Spleen (tissue), 11 donors: ENCODE results near the gene PXYLP1. TPM values are rescaled to one million over a fixed set of nuclear protein-coding genes. Genes with fewer than 3 reads are reported as not detected.

ENCODE experiments used
- DNase-seq: peaks from one replicate; pipeline ENCODE4 v3.0.0-alpha.2; 2020
- H3K27ac ChIP-seq, 8 donors: fragments of 200-600 bp; sonication (generic) in 7 of 8; 1 replicate in 4 of 8; 2 replicates in 4 of 8; pipeline versions ENCODE4 v1.5.0 to v1.8.0; 2016 to 2021; ENCODE audit warnings: inconsistent platforms in 4 of 8, mild to moderate bottlenecking in 4 of 8, moderate library complexity in 1 of 8
- H3K27me3 ChIP-seq, 7 donors: fragments of 200-600 bp; sonication (generic) in 6 of 7; replicated peaks in 1 of 7; 1 replicate in 4 of 7; 2 replicates in 3 of 7; pipeline versions ENCODE4 v1.5.0 to v1.8.0; 2016 to 2021; ENCODE audit warnings: inconsistent platforms in 3 of 7, mild to moderate bottlenecking in 1 of 7
- H3K36me3 ChIP-seq, 6 donors: fragments of 200-600 bp; sonication (generic) in 5 of 6; 1 replicate in 4 of 6; 2 replicates in 2 of 6; pipeline versions ENCODE4 v1.5.0 to v1.8.0; 2016 to 2021; ENCODE audit warnings: inconsistent platforms in 2 of 6
- H3K4me1 ChIP-seq, 6 donors: fragments of 200-600 bp; sonication (generic) in 5 of 6; 1 replicate in 3 of 6; 2 replicates in 3 of 6; pipeline versions ENCODE4 v1.5.0 to v1.8.0; 2016 to 2021; ENCODE audit warnings: inconsistent platforms in 3 of 6
- H3K4me3 ChIP-seq, 8 donors: fragments of 200-600 bp; sonication (generic) in 7 of 8; 1 replicate in 4 of 8; 2 replicates in 4 of 8; pipeline versions ENCODE4 v1.5.0 to v1.8.0; 2016 to 2021; ENCODE audit warnings: inconsistent platforms in 4 of 8, mild to moderate bottlenecking in 4 of 8, moderate library complexity in 2 of 8
- H3K9me3 ChIP-seq, 8 donors: fragments of 200-600 bp; sonication (generic) in 7 of 8; 1 replicate in 4 of 8; 2 replicates in 4 of 8; pipeline versions ENCODE4 v1.5.0 to v1.8.0; 2016 to 2021; ENCODE audit warnings: inconsistent platforms in 4 of 8
- POLR2A ChIP-seq, 3 donors: fragments of 450-650 bp; IDR thresholded peaks; one replicate each; pipeline ENCODE4 v1.5.1; 2017; ENCODE audit warnings: antibody characterized with exemption in 3 of 3, mild to moderate bottlenecking in 1 of 3
- POLR2AphosphoS5 ChIP-seq, 3 donors: sonication (generic); formaldehyde crosslinking; IDR thresholded peaks; one replicate each; pipeline ENCODE4 v1.5.1; 2017; ENCODE audit warnings: antibody characterized with exemption in 3 of 3
- WGBS, 5 donors: extraction: QIAGEN DNeasy Blood & Tissue Kit in 3 of 5; methylation state at CpG; one replicate each; pipeline versions ENCODE4 v1.1.5 to v1.1.7; 2013 to 2018; 5-methylcytosine and 5-hydroxymethylcytosine counted together
- intact Hi-C: fragments of 100-400 bp; cut with DNase I; formaldehyde crosslinking; loops from one replicate; pipeline ENCODE4 v1.15.0; 2023; ENCODE audit warnings: low total_unique reads
- polyA plus RNA-seq, 3 donors: library from polyadenylated mRNA; stranded (reverse); fragments of 200-250 nt; gene quantifications; one replicate each; pipeline ENCODE4 v1.2.1, GENCODE V29; 2013
- total RNA-seq, 7 donors: library from RNA; depleted of rRNA in 3 of 7; stranded (reverse); fragments of >200 nt in 3 of 7; fragmentation: NEBNext Ultra II Directional in 4 of 7; extraction: Animal tissue kit (Norgen Biotek cat#: 25700) in 4 of 7; gene quantifications; one replicate each; pipeline versions ENCODE4 v1.1.0 to v1.2.1, GENCODE V29; 2016 to 2021
- TF ChIP-seq, protein P1 (sequence below), 11 experiments: fragments of 200-600 bp in 7 of 11; fragments of 450-650 bp in 4 of 11; sonication (generic) in 4 of 11; IDR thresholded peaks in 8 of 11; conservative IDR thresholded peaks in 3 of 11; 1 replicate in 7 of 11; 2 replicates in 4 of 11; pipeline versions ENCODE4 v1.4.0 to v1.8.0; 2016 to 2021; ENCODE audit warnings: antibody characterized with exemption in 11 of 11, inconsistent platforms in 4 of 11, mild to moderate bottlenecking in 1 of 11
- donor health status: healthy with polysubstance abuse.
- donor health status: DM: no; HTN: no; CAD: no; lungs with moderate emphysema.
- donor health status: DM: no; HTN: no; CAD: no.
- donor health status: Bipolar disorder and iron deficiency.
- donor health status: healthy.
- donor health status: DM: no; HTN: no; CAD: no.
- donor health status: DM: yes; HTN: yes; CAD: no.

The PXYLP1 gene
- total and polyA plus RNA-seq, 10 donors = 2.9 to 15.6 (median 7.4) TPM

- Histone ChIP-seq H3K4me3 (no peak overlapping the region), H3K27me3 (no peaks in the 10 kb centered on the region), H3K4me1 (peaks cover 0 to 3% (median 0%) of the 10 kb centered on the region in 6 donors), H3K9me3 (no peaks in the 10 kb centered on the region), H3K27ac (no peak overlapping the region), H3K36me3 (no peaks in the 10 kb centered on the region)
- DNase-seq = no peak
- intact Hi-C loops = no loop called here
- TF ChIP-seq POLR2AphosphoS5 (IDR thresholded peaks at IDR 0.05) (no peak), POLR2A (IDR thresholded peaks at IDR 0.05) (no peak)
- TF ChIP-seq, protein P1, sequence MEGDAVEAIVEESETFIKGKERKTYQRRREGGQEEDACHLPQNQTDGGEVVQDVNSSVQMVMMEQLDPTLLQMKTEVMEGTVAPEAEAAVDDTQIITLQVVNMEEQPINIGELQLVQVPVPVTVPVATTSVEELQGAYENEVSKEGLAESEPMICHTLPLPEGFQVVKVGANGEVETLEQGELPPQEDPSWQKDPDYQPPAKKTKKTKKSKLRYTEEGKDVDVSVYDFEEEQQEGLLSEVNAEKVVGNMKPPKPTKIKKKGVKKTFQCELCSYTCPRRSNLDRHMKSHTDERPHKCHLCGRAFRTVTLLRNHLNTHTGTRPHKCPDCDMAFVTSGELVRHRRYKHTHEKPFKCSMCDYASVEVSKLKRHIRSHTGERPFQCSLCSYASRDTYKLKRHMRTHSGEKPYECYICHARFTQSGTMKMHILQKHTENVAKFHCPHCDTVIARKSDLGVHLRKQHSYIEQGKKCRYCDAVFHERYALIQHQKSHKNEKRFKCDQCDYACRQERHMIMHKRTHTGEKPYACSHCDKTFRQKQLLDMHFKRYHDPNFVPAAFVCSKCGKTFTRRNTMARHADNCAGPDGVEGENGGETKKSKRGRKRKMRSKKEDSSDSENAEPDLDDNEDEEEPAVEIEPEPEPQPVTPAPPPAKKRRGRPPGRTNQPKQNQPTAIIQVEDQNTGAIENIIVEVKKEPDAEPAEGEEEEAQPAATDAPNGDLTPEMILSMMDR (IDR thresholded peaks at IDR 0.05 in 8 of 11, conservative IDR thresholded peaks at IDR 0.05 in 3 of 11) = no peak
Observed at GRCh38 chr3:141326123-141326522, 94.5 kb downstream of the PXYLP1 start.

DNA sequence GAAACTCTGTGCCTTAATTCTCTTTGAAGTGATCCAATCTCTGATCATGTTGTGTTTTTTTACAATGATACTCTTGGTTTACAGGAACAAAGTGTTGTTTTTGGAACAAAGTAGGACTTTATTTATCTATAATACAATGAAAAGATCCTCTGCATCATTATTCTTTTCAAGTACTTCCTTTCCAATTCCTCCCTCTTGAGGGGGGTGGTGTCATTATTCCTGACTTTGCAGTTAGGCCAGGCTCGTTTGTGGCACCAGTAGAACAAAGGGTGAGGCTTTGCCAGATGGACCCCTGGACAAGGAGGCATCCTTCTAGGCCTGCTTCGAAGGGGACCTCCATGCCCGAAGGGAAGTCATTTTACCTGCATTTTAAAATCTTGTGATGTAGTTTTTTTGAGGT, 95.0 kb downstream of the PXYLP1 start:
- no peak for DNase-seq
- no peaks in the 10 kb centered on the region for H3K27me3 ChIP-seq
- no peak overlapping the region for H3K27ac ChIP-seq
- no peak overlapping the region for H3K4me3 ChIP-seq
- H3K4me1 ChIP-seq = no peaks in the 10 kb centered on the region
- 65 to 84% (median 69%) methylated on average over 3 of the region's 3 CpGs for WGBS, 5 donors
- H3K36me3 ChIP-seq = no peaks in the 10 kb centered on the region
- intact Hi-C loops = no loop called here
- no peaks in the 10 kb centered on the region for H3K9me3 ChIP-seq
- TF ChIP-seq, protein P1 (IDR thresholded peaks at IDR 0.05 in 8 of 11, conservative IDR thresholded peaks at IDR 0.05 in 3 of 11) = no peak
- TF ChIP-seq POLR2A (IDR thresholded peaks at IDR 0.05) = no peak
- TF ChIP-seq POLR2AphosphoS5 (IDR thresholded peaks at IDR 0.05) = no peak

- Histone ChIP-seq H3K9me3 (no peaks in the 10 kb centered on the region), H3K4me3 (no peak overlapping the region), H3K27ac (no peak overlapping the region), H3K27me3 (no peaks in the 10 kb centered on the region), H3K4me1 (no peaks in the 10 kb centered on the region), H3K36me3 (no peaks in the 10 kb centered on the region)
- intact Hi-C loops = no loop called here
- DNase-seq = no peak
- TF ChIP-seq, protein P1 (IDR thresholded peaks at IDR 0.05 in 8 of 11, conservative IDR thresholded peaks at IDR 0.05 in 3 of 11) = no peak
- TF ChIP-seq POLR2A (IDR thresholded peaks at IDR 0.05) = no peak
- no peak for TF ChIP-seq POLR2AphosphoS5 (IDR thresholded peaks at IDR 0.05)
- WGBS, 5 donors = 80 to 91% (median 86%) methylated on average over 7 of the region's 7 CpGs
Observed at GRCh38 chr3:141328286-141329166, 96.9 kb downstream of the PXYLP1 start.

- H3K4me1 ChIP-seq = no peaks in the 10 kb centered on the region
- H3K9me3 ChIP-seq = no peaks in the 10 kb centered on the region
- no peak for DNase-seq
- no peaks in the 10 kb centered on the region for H3K36me3 ChIP-seq
- no peak overlapping the region for H3K27ac ChIP-seq
- H3K4me3 ChIP-seq = no peak overlapping the region
- no peaks in the 10 kb centered on the region for H3K27me3 ChIP-seq
- TF ChIP-seq, protein P1 (IDR thresholded peaks at IDR 0.05 in 8 of 11, conservative IDR thresholded peaks at IDR 0.05 in 3 of 11) = no peak
- TF ChIP-seq POLR2AphosphoS5 (IDR thresholded peaks at IDR 0.05) = no peak
- TF ChIP-seq POLR2A (IDR thresholded peaks at IDR 0.05) = no peak
- intact Hi-C loops = no loop called here
- 91 to 100% (median 94%) methylated on average over 3 of the region's 3 CpGs for WGBS, 5 donors
Observed at GRCh38 chr3:141330235-141330634, 98.6 kb downstream of the PXYLP1 start.
